ENCODE measurements around the gene C3orf20.

GRCh38 chr3:14658978-14659377 lies 16.0 kb upstream of the C3orf20 start:
- TF ChIP-seq CTCF (IDR thresholded peaks at IDR 0.05), result no peak
- TF ChIP-seq POLR2AphosphoS5 (IDR thresholded peaks at IDR 0.05), result no peak
- TF ChIP-seq EP300 (IDR thresholded peaks at IDR 0.05), result no peak

All from sigmoid colon (tissue), 4 donors.